Right lobe of liver (tissue), 4 donors: ENCODE data around the gene PTPRN2.

Source experiments
- CTCF ChIP-seq, 4 donors: fragments of 200-600 bp in 3 of 4; fragments of 450-650 bp in 1 of 4; IDR thresholded peaks; one replicate each; pipeline versions ENCODE4 v1.5.1 to v1.8.0; 2016 to 2022; ENCODE audit warnings: antibody characterized with exemption in 4 of 4, mild to moderate bottlenecking in 2 of 4
- POLR2A ChIP-seq: fragments of 450-650 bp; IDR thresholded peaks from one replicate; pipeline ENCODE4 v1.6.1; 2017; ENCODE audit warnings: antibody characterized with exemption, mild to moderate bottlenecking
- donor health status: DM: no; HTN: no; CAD: no.
- donor health status: DM: no; HTN: no; CAD: no.
- donor health status: DM: no; HTN: yes; CAD: no.

GRCh38 chr7:157722137-157723060 is 865.2 kb downstream of the PTPRN2 start:
- TF ChIP-seq POLR2A (no peak), CTCF (IDR thresholded peaks at IDR 0.05) (no peak)
